ENCODE data around the gene PPP1CA. TPM values are rescaled to one million over a fixed set of nuclear protein-coding genes. Genes with fewer than 3 reads are reported as not detected.
A peak's percentile ranks its signal among the peaks of the same experiment; 100 is the strongest.

PPP1CA gene
- total and polyA plus RNA-seq, 4 experiments from 2014 or later, result 159 to 774 (median 318) TPM

- intact Hi-C loops (cut with micrococcal nuclease), result loop anchor here (2.0 kb wide), 1 partner anchor 68 kb away; no protein-coding TSS in a partner anchor
- Mint-ChIP-seq H3K27ac (peak overlapping the region; percentile 93 to 98 (median 96)), H3K36me3 (peaks cover 9 to 36% of the 10 kb centered on the region in 2 donors), H3K9me3 (peaks cover 0 to 4% (median 0%) of the 10 kb centered on the region in 8 donors), H3K27me3 (no peaks in the 10 kb centered on the region), H3K4me1 (peaks cover 43 to 81% (median 55%) of the 10 kb centered on the region in 4 donors), H3K4me3 (peak overlapping the region; percentile 96 to 99 (median 97))
- no peaks in the 10 kb centered on the region for H3K9me3 ChIP-seq (ENCODE audit: control insufficient read depth in 1 of 2, low read length in 2 of 2)
- peaks cover 76% of the 10 kb centered on the region for H3K4me1 ChIP-seq (ENCODE audit: insufficient read depth, low read length)
- POLR2A ChIA-PET (ENCODE audit: partially characterized antibody), result interaction anchor here (0.8 to 31.8 kb wide), 25 partner anchors 10 to 1126 kb away, joined by 3 to 2262 read pairs (median 7); partner anchors contain the start of genes AIP, BBS1, CABP4 and CARNS1
- no peaks in the 10 kb centered on the region for H3K27me3 ChIP-seq (ENCODE audit: insufficient read depth, low read length)
- peaks cover 22% of the 10 kb centered on the region for H3K36me3 ChIP-seq (ENCODE audit: insufficient read depth, low read length)
- CTCF ChIA-PET (ENCODE audit: partially characterized antibody), result interaction anchor here (0.9 to 5.0 kb wide), 12 partner anchors 10 to 56 kb away, joined by 3 to 65 read pairs (median 6); partner anchors contain the start of genes AIP, PPP1CA, RAD9A and RPS6KB2
- H3K4me3 ChIP-seq (ENCODE audit: low read length in 2 of 2), result peak overlapping the region; percentile 81 to 100
- H3K27ac ChIP-seq (ENCODE audit: low read depth, low read length), result peak overlapping the region; percentile 78
- peak; percentile 74 to 85 (median 75) for DNase-seq
These were observed 36.7 kb upstream of the PPP1CA start for GRCh38 chr11:67438158-67438902.

- peaks cover 26% of the 10 kb centered on the region for H3K36me3 ChIP-seq (ENCODE audit: insufficient read depth, low read length)
- Mint-ChIP-seq H3K27ac (peak overlapping the region; percentile 88 to 98 (median 95)), H3K4me1 (peaks cover 44 to 83% (median 57%) of the 10 kb centered on the region in 4 donors), H3K4me3 (peak overlapping the region; percentile 96 to 99 (median 97)), H3K36me3 (peaks cover 9 to 36% of the 10 kb centered on the region in 2 donors), H3K9me3 (peaks cover 0 to 4% (median 0%) of the 10 kb centered on the region in 8 donors), H3K27me3 (no peaks in the 10 kb centered on the region)
- peak overlapping the region; percentile 78 for H3K27ac ChIP-seq (ENCODE audit: low read depth, low read length)
- ChIA-PET POLR2A (ENCODE audit: partially characterized antibody) (interaction anchor here (0.8 to 31.8 kb wide), 25 partner anchors 9 to 1125 kb away, joined by 3 to 2262 read pairs (median 7); partner anchors contain the start of genes AIP, BBS1, CABP4 and CARNS1), CTCF (ENCODE audit: partially characterized antibody) (interaction anchor here (0.9 to 5.0 kb wide), 13 partner anchors 9 to 56 kb away, joined by 3 to 65 read pairs (median 6); partner anchors contain the start of genes AIP, PPP1CA, RAD9A and RPS6KB2)
- H3K27me3 ChIP-seq (ENCODE audit: insufficient read depth, low read length), result no peaks in the 10 kb centered on the region
- peaks cover 78% of the 10 kb centered on the region for H3K4me1 ChIP-seq (ENCODE audit: insufficient read depth, low read length)
- intact Hi-C loops (cut with micrococcal nuclease), result loop anchor here (1.0 to 2.0 kb wide), 7 partner anchors 9 to 69 kb away; partner anchors contain the start of genes RPS6KB2 and TMEM134
- H3K9me3 ChIP-seq (ENCODE audit: control insufficient read depth in 1 of 2, low read length in 2 of 2), result no peaks in the 10 kb centered on the region
- no peak for DNase-seq
- peak overlapping the region; percentile 81 to 100 for H3K4me3 ChIP-seq (ENCODE audit: low read length in 2 of 2)
These were observed 36.1 kb upstream of the PPP1CA start for GRCh38 chr11:67437809-67438157.

- Histone ChIP-seq H3K27me3 (ENCODE audit: insufficient read depth, low read length) (no peaks in the 10 kb centered on the region), H3K4me1 (ENCODE audit: insufficient read depth, low read length) (peaks cover 78% of the 10 kb centered on the region), H3K36me3 (ENCODE audit: insufficient read depth, low read length) (peaks cover 30% of the 10 kb centered on the region), H3K9me3 (ENCODE audit: control insufficient read depth in 1 of 2, low read length in 2 of 2) (no peaks in the 10 kb centered on the region), H3K4me3 (ENCODE audit: low read length in 2 of 2) (peak within 1 kb of the TSS; percentile 81 to 100), H3K27ac (ENCODE audit: low read depth, low read length) (peak within 1 kb of the TSS; percentile 78)
- CTCF ChIA-PET (ENCODE audit: partially characterized antibody), result interaction anchor here (0.9 to 5.0 kb wide), 12 partner anchors 9 to 46 kb away, joined by 3 to 65 read pairs (median 6); partner anchors contain the start of genes AIP, PPP1CA, RAD9A and RPS6KB2
- intact Hi-C loops (cut with micrococcal nuclease), result loop anchor here (1.0 to 2.0 kb wide), 6 partner anchors 9 to 47 kb away; partner anchors contain the start of genes RPS6KB2 and TMEM134
- Mint-ChIP-seq H3K36me3 (peaks cover 10 to 40% of the 10 kb centered on the region in 2 donors), H3K9me3 (peaks cover 0 to 5% (median 0%) of the 10 kb centered on the region in 8 donors), H3K27ac (peak within 1 kb of the TSS; percentile 89 to 98 (median 96)), H3K4me3 (peak within 1 kb of the TSS; percentile 96 to 99 (median 97)), H3K4me1 (peaks cover 43 to 79% (median 58%) of the 10 kb centered on the region in 4 donors), H3K27me3 (no peaks in the 10 kb centered on the region)
- POLR2A ChIA-PET (ENCODE audit: partially characterized antibody), result interaction anchor here (0.8 to 31.8 kb wide), 31 partner anchors 9 to 1822 kb away, joined by 3 to 2262 read pairs (median 6); partner anchors contain the start of genes AIP, CABP4, CARNS1 and CDK2AP2
- DNase-seq, result peak; percentile 80 to 90 (median 83)
These were observed 35.6 kb upstream of the PPP1CA start, which contains the start of gene PTPRCAP for GRCh38 chr11:67437082-67437808. Gene PTPRCAP (minus strand): TSS chr11:67437682. CDS start chr11:67437619, 63 bp downstream.

GRCh38 chr11:67436459-67437081 lies 34.9 kb upstream of the PPP1CA start:
- intact Hi-C loops (cut with micrococcal nuclease), result loop anchor here (1.0 to 2.0 kb wide), 6 partner anchors 8 to 48 kb away; partner anchors contain the start of genes RPS6KB2 and TMEM134
- POLR2A ChIA-PET (ENCODE audit: partially characterized antibody), result interaction anchor here (0.9 to 31.8 kb wide), 23 partner anchors 8 to 1821 kb away, joined by 3 to 2262 read pairs (median 7); partner anchors contain the start of genes AIP, CABP4, CARNS1 and CDK2AP2
- Mint-ChIP-seq H3K4me1 (peaks cover 46 to 79% (median 58%) of the 10 kb centered on the region in 4 donors), H3K27ac (peak overlapping the region; percentile 89 to 98 (median 96)), H3K9me3 (peaks cover 0 to 7% (median 0%) of the 10 kb centered on the region in 8 donors), H3K4me3 (peak overlapping the region; percentile 96 to 99 (median 97)), H3K36me3 (peaks cover 17 to 44% of the 10 kb centered on the region in 2 donors), H3K27me3 (no peaks in the 10 kb centered on the region)
- Histone ChIP-seq H3K27me3 (ENCODE audit: insufficient read depth, low read length) (no peaks in the 10 kb centered on the region), H3K36me3 (ENCODE audit: insufficient read depth, low read length) (peaks cover 35% of the 10 kb centered on the region), H3K27ac (ENCODE audit: low read depth, low read length) (peak overlapping the region; percentile 78), H3K4me3 (ENCODE audit: low read length in 2 of 2) (peak overlapping the region; percentile 80 to 81), H3K9me3 (ENCODE audit: control insufficient read depth in 1 of 2, low read length in 2 of 2) (no peaks in the 10 kb centered on the region), H3K4me1 (ENCODE audit: insufficient read depth, low read length) (peaks cover 79% of the 10 kb centered on the region)
- CTCF ChIA-PET (ENCODE audit: partially characterized antibody), result interaction anchor here (1.0 to 5.0 kb wide), 9 partner anchors 8 to 45 kb away, joined by 3 to 65 read pairs (median 6); partner anchors contain the start of genes PPP1CA, RAD9A, RPS6KB2 and TBC1D10C
- peak in 3 of 5 donors; percentile 53 to 77 (median 56) for DNase-seq

GRCh38 chr11:67435727-67436458 lies 34.2 kb upstream of the PPP1CA start:
- Mint-ChIP-seq H3K9me3 (peaks cover 0 to 7% (median 0%) of the 10 kb centered on the region in 8 donors), H3K4me1 (peaks cover 43 to 73% (median 56%) of the 10 kb centered on the region in 4 donors), H3K36me3 (peaks cover 17 to 44% of the 10 kb centered on the region in 2 donors), H3K27me3 (no peaks in the 10 kb centered on the region), H3K27ac (peak overlapping the region; percentile 89 to 98 (median 95)), H3K4me3 (peak overlapping the region; percentile 96 to 99 (median 97))
- Histone ChIP-seq H3K4me1 (ENCODE audit: insufficient read depth, low read length) (peaks cover 79% of the 10 kb centered on the region), H3K36me3 (ENCODE audit: insufficient read depth, low read length) (peaks cover 38% of the 10 kb centered on the region), H3K9me3 (ENCODE audit: control insufficient read depth in 1 of 2, low read length in 2 of 2) (no peaks in the 10 kb centered on the region), H3K27me3 (ENCODE audit: insufficient read depth, low read length) (no peaks in the 10 kb centered on the region), H3K27ac (ENCODE audit: low read depth, low read length) (peak overlapping the region; percentile 78), H3K4me3 (ENCODE audit: low read length in 2 of 2) (peak overlapping the region; percentile 80 to 81)
- POLR2A ChIA-PET (ENCODE audit: partially characterized antibody), result interaction anchor here (0.9 to 31.8 kb wide), 16 partner anchors 7 to 180 kb away, joined by 3 to 2262 read pairs (median 18); partner anchors contain the start of genes AIP, CABP4, CARNS1 and CDK2AP2
- CTCF ChIA-PET (ENCODE audit: partially characterized antibody), result interaction anchor here (1.6 to 5.0 kb wide), 4 partner anchors 16 to 33 kb away, joined by 4 to 65 read pairs (median 30); partner anchors contain the start of genes PPP1CA, TBC1D10C and TMEM134
- intact Hi-C loops (cut with micrococcal nuclease), result loop anchor here (2.0 kb wide), 1 partner anchor 33 kb away; no protein-coding TSS in a partner anchor
- DNase-seq, result peak in 1 of 5 donors; percentile 25

All from CD4-positive, alpha-beta memory T cell (primary cell).